WTC11 (cell line): ENCODE results near the gene SARM1. TPM values are rescaled to one million over a fixed set of nuclear protein-coding genes. Genes with fewer than 3 reads are reported as not detected.

ENCODE experiments used
- ATAC-seq: fragments of 200-7000 bp; cut with Tn5 transposase; 2 replicates; pipeline ENCODE4 v1.10.0; 2021; ENCODE audit warnings: mild to moderate bottlenecking, moderate library complexity
- CTCF ChIA-PET: fragments of 300-600 bp; sonication (Branson Sonifier 250); formaldehyde crosslinking; loops from one replicate; lab custom pipeline; 2021; ENCODE audit warnings: antibody characterized with exemption; lab: Charles Lee
- POLR2A ChIA-PET: fragments of 350-600 bp; sonication (Branson Sonifier 250); formaldehyde crosslinking; loops from one replicate; lab custom pipeline; 2021; ENCODE audit warnings: antibody characterized with exemption; lab: Charles Lee
- DNase-seq: peaks from one replicate; pipeline ENCODE4 v3.0.0; 2021; ENCODE audit warnings: low spot score
- H3K27ac Mint-ChIP-seq: 2 replicates; pipeline ENCODE4 v1.8.0; 2021; ENCODE audit warnings: mixed read lengths
- H3K27me3 Mint-ChIP-seq: 2 replicates; pipeline ENCODE4 v1.8.0; 2021; ENCODE audit warnings: low read depth, mild to moderate bottlenecking, moderate library complexity, mixed read lengths
- H3K36me3 Mint-ChIP-seq: 2 replicates; pipeline ENCODE4 v1.8.0; 2021; ENCODE audit warnings: mixed read lengths
- H3K4me1 Mint-ChIP-seq: 2 replicates; pipeline ENCODE4 v1.8.0; 2022; ENCODE audit warnings: mixed read lengths
- H3K4me3 Mint-ChIP-seq: 2 replicates; pipeline ENCODE4 v1.8.0; 2021; ENCODE audit warnings: mild to moderate bottlenecking, moderate library complexity, mixed read lengths
- H3K9me3 Mint-ChIP-seq: 2 replicates; pipeline ENCODE4 v1.8.0; 2021; ENCODE audit warnings: mixed read lengths
- ATF1 ChIP-seq: sonication (generic); formaldehyde crosslinking; IDR thresholded peaks from 2 replicates; pipeline ENCODE4 v1.8.1; 2023; ENCODE audit warnings: mild to moderate bottlenecking, moderate library complexity, missing genetic modification reagents
- CBFB ChIP-seq: sonication (generic); formaldehyde crosslinking; IDR thresholded peaks from 2 replicates; pipeline ENCODE4 v1.8.1; 2022; ENCODE audit warnings: mild to moderate bottlenecking, low read depth, missing genetic modification reagents
- CREB1 ChIP-seq: sonication (generic); formaldehyde crosslinking; IDR thresholded peaks from 2 replicates; pipeline ENCODE4 v1.8.0; 2023; ENCODE audit warnings: mild to moderate bottlenecking, missing genetic modification reagents
- JAZF1 ChIP-seq: fragments of 250-450 bp; sonication (Bioruptor Pico); IDR thresholded peaks from 2 replicates; pipeline ENCODE4 v1.9.0; 2021; ENCODE audit warnings: moderate library complexity, mild to moderate bottlenecking, inconsistent platforms
- ZNF121 ChIP-seq: sonication (generic); formaldehyde crosslinking; IDR thresholded peaks from 2 replicates; pipeline ENCODE4 v1.8.0; 2023; ENCODE audit warnings: missing genetic modification reagents
- ZNF232 ChIP-seq: sonication (generic); formaldehyde crosslinking; IDR thresholded peaks from 2 replicates; pipeline ENCODE4 v1.8.0; 2022; ENCODE audit warnings: mild to moderate bottlenecking, missing genetic modification reagents
- ZNF263 ChIP-seq: sonication (generic); formaldehyde crosslinking; IDR thresholded peaks from 2 replicates; pipeline ENCODE4 v1.8.1; 2022; ENCODE audit warnings: low read depth, mild to moderate bottlenecking, moderate library complexity, missing genetic modification reagents
- ZNF671 ChIP-seq: fragments of 250-450 bp; sonication (Bioruptor Pico); IDR thresholded peaks from 2 replicates; pipeline ENCODE4 v1.8.0; 2021; ENCODE audit warnings: mild to moderate bottlenecking
- total RNA-seq: library from RNA; stranded (reverse); gene quantifications from 3 replicates; pipeline ENCODE4 v1.2.3, GENCODE V29; 2021
- TF ChIP-seq, protein P1 (sequence below): fragments of 250-450 bp; sonication (Bioruptor Pico); IDR thresholded peaks from 2 replicates; pipeline ENCODE4 v1.9.0; 2021; ENCODE audit warnings: mild to moderate bottlenecking
- TF ChIP-seq, protein P2 (sequence below): fragments of 250-450 bp; sonication (Bioruptor Pico); IDR thresholded peaks from 2 replicates; pipeline ENCODE4 v1.9.0; 2021; ENCODE audit warnings: mild to moderate bottlenecking
- TF ChIP-seq, protein P3 (sequence below): fragments of 250-450 bp; sonication (Bioruptor Pico); IDR thresholded peaks from 2 replicates; pipeline ENCODE4 v1.9.0; 2021; ENCODE audit warnings: moderate library complexity, mild to moderate bottlenecking, inconsistent platforms, borderline replicate concordance
- TF ChIP-seq, protein P4 (sequence below): sonication (generic); formaldehyde crosslinking; IDR thresholded peaks from 2 replicates; pipeline ENCODE4 v1.8.1; 2023; ENCODE audit warnings: mild to moderate bottlenecking, missing genetic modification reagents
- TF ChIP-seq, protein P5 (sequence below): sonication (generic); formaldehyde crosslinking; IDR thresholded peaks from 2 replicates; pipeline ENCODE4 v1.8.0; 2022; ENCODE audit warnings: mild to moderate bottlenecking, missing genetic modification reagents
- TF ChIP-seq, protein P6 (sequence below): sonication (generic); formaldehyde crosslinking; conservative IDR thresholded peaks from 2 replicates; pipeline ENCODE4 v1.8.1; 2023; ENCODE audit warnings: mild to moderate bottlenecking, low read depth, missing genetic modification reagents, moderate library complexity
- TF ChIP-seq, protein P7 (sequence below): sonication (generic); formaldehyde crosslinking; IDR thresholded peaks from 2 replicates; pipeline ENCODE4 v1.8.1; 2023; ENCODE audit warnings: mild to moderate bottlenecking, missing genetic modification reagents, moderate library complexity

SARM1 gene
- total RNA-seq, 1 experiment from 2014 or later = 3.8 TPM

DNA sequence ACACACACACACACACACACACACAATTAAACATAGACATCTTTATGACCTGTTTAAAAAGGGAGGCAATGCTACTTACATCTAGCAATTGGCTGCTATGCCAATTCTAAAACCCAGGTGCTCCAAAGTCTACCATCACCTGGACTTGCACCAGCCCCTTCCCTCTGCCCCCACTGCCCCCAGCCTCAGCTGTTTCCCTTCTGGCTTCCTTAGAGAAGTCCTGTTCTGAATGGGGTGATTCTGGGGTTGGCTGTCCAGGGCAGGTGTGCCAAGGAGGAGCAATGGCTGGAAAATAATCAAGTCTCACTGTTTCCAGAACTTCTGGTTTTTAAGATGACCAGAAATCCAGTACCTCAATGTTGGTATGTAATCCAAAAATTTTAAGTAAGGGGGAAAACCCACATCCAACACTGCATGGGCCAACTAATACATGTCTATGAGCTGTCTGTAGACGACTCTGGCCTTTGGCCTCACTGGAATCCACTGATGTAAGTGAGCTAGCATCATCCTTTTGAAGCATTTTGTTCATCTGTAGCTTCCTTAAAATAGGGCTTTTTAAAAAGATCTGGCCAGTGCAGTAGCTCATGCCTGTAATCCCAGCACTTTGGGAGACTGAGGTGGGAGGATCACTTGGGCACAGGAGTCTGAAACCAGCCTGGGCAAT lies 38.3 kb upstream of the SARM1 start:
- no peak for ATAC-seq
- Mint-ChIP-seq H3K4me3 (no peak overlapping the region; the same call in 1 of the 2 replicates), H3K27me3 (no peaks in the 10 kb centered on the region), H3K4me1 (peaks cover 20% of the 10 kb centered on the region), H3K36me3 (peaks cover 10% of the 10 kb centered on the region), H3K9me3 (no peaks in the 10 kb centered on the region), H3K27ac (no peak overlapping the region)
- ChIA-PET CTCF (interaction anchor here (3.6 kb wide), 1 partner anchor 15 kb away, joined by 12 read pairs; the partner anchor contains the start of gene TMEM97), POLR2A (interaction anchor here (0.5 to 0.7 kb wide), 2 partner anchors 12 to 605 kb away, joined by 3 to 5 read pairs; no protein-coding TSS in a partner anchor)
- no peak for DNase-seq
- no peak for TF ChIP-seq ZNF232 (CRISPR knock-in tag)
- TF ChIP-seq JAZF1 (CRISPR knock-in tag) = no peak
- no peak for TF ChIP-seq ZNF121
- no peak for TF ChIP-seq ATF1
- TF ChIP-seq CBFB (CRISPR knock-in tag) = no peak
- TF ChIP-seq, protein P1, sequence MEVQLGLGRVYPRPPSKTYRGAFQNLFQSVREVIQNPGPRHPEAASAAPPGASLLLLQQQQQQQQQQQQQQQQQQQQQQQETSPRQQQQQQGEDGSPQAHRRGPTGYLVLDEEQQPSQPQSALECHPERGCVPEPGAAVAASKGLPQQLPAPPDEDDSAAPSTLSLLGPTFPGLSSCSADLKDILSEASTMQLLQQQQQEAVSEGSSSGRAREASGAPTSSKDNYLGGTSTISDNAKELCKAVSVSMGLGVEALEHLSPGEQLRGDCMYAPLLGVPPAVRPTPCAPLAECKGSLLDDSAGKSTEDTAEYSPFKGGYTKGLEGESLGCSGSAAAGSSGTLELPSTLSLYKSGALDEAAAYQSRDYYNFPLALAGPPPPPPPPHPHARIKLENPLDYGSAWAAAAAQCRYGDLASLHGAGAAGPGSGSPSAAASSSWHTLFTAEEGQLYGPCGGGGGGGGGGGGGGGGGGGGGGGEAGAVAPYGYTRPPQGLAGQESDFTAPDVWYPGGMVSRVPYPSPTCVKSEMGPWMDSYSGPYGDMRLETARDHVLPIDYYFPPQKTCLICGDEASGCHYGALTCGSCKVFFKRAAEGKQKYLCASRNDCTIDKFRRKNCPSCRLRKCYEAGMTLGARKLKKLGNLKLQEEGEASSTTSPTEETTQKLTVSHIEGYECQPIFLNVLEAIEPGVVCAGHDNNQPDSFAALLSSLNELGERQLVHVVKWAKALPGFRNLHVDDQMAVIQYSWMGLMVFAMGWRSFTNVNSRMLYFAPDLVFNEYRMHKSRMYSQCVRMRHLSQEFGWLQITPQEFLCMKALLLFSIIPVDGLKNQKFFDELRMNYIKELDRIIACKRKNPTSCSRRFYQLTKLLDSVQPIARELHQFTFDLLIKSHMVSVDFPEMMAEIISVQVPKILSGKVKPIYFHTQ (CRISPR knock-in tag) = no peak
- no peak for TF ChIP-seq CREB1
- TF ChIP-seq, protein P2, sequence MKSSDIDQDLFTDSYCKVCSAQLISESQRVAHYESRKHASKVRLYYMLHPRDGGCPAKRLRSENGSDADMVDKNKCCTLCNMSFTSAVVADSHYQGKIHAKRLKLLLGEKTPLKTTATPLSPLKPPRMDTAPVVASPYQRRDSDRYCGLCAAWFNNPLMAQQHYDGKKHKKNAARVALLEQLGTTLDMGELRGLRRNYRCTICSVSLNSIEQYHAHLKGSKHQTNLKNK = no peak
- TF ChIP-seq, protein P3, sequence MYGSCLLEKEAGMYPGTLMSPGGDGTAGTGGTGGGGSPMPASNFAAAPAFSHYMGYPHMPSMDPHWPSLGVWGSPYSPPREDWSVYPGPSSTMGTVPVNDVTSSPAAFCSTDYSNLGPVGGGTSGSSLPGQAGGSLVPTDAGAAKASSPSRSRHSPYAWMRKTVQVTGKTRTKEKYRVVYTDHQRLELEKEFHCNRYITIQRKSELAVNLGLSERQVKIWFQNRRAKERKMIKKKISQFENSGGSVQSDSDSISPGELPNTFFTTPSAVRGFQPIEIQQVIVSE = no peak
- TF ChIP-seq, protein P4, sequence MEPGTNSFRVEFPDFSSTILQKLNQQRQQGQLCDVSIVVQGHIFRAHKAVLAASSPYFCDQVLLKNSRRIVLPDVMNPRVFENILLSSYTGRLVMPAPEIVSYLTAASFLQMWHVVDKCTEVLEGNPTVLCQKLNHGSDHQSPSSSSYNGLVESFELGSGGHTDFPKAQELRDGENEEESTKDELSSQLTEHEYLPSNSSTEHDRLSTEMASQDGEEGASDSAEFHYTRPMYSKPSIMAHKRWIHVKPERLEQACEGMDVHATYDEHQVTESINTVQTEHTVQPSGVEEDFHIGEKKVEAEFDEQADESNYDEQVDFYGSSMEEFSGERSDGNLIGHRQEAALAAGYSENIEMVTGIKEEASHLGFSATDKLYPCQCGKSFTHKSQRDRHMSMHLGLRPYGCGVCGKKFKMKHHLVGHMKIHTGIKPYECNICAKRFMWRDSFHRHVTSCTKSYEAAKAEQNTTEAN = no peak
- TF ChIP-seq, protein P5, sequence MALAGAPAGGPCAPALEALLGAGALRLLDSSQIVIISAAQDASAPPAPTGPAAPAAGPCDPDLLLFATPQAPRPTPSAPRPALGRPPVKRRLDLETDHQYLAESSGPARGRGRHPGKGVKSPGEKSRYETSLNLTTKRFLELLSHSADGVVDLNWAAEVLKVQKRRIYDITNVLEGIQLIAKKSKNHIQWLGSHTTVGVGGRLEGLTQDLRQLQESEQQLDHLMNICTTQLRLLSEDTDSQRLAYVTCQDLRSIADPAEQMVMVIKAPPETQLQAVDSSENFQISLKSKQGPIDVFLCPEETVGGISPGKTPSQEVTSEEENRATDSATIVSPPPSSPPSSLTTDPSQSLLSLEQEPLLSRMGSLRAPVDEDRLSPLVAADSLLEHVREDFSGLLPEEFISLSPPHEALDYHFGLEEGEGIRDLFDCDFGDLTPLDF (CRISPR knock-in tag) = no peak
- TF ChIP-seq ZNF671 (CRISPR knock-in tag) = no peak
- no peak for TF ChIP-seq ZNF263 (CRISPR knock-in tag)
- TF ChIP-seq, protein P6, sequence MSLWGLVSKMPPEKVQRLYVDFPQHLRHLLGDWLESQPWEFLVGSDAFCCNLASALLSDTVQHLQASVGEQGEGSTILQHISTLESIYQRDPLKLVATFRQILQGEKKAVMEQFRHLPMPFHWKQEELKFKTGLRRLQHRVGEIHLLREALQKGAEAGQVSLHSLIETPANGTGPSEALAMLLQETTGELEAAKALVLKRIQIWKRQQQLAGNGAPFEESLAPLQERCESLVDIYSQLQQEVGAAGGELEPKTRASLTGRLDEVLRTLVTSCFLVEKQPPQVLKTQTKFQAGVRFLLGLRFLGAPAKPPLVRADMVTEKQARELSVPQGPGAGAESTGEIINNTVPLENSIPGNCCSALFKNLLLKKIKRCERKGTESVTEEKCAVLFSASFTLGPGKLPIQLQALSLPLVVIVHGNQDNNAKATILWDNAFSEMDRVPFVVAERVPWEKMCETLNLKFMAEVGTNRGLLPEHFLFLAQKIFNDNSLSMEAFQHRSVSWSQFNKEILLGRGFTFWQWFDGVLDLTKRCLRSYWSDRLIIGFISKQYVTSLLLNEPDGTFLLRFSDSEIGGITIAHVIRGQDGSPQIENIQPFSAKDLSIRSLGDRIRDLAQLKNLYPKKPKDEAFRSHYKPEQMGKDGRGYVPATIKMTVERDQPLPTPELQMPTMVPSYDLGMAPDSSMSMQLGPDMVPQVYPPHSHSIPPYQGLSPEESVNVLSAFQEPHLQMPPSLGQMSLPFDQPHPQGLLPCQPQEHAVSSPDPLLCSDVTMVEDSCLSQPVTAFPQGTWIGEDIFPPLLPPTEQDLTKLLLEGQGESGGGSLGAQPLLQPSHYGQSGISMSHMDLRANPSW (CRISPR knock-in tag) = no peak
- TF ChIP-seq, protein P7, sequence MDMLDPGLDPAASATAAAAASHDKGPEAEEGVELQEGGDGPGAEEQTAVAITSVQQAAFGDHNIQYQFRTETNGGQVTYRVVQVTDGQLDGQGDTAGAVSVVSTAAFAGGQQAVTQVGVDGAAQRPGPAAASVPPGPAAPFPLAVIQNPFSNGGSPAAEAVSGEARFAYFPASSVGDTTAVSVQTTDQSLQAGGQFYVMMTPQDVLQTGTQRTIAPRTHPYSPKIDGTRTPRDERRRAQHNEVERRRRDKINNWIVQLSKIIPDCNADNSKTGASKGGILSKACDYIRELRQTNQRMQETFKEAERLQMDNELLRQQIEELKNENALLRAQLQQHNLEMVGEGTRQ = no peak
